ENCODE data around the gene ITIH6. TPM values are rescaled to one million over a fixed set of nuclear protein-coding genes. Genes with fewer than 3 reads are reported as not detected.

ITIH6 gene
- total RNA-seq, 1 experiment from 2014 or later = 0.04 TPM

GRCh38 chrX:54708404-54708803 lies 89.7 kb downstream of the ITIH6 start:
- Mint-ChIP-seq H3K4me1 (peaks cover 3% of the 10 kb centered on the region), H3K9me3 (no peaks in the 10 kb centered on the region), H3K27me3 (ENCODE audit: low read depth) (peaks cover 2% of the 10 kb centered on the region; the same call in 1 of the 2 replicates), H3K4me3 (no peak overlapping the region), H3K36me3 (no peaks in the 10 kb centered on the region), H3K27ac (no peak overlapping the region)
- DNase-seq (ENCODE audit: low spot score) = no peak
- CTCF ChIA-PET = no interaction called here
- TF ChIP-seq GABPB1 (CRISPR knock-in tag; IDR thresholded peaks at IDR 0.05) = no peak
- no peak for TF ChIP-seq TP53 (CRISPR knock-in tag; IDR thresholded peaks at IDR 0.05)
- TF ChIP-seq TEAD4 (CRISPR knock-in tag; IDR thresholded peaks at IDR 0.05) = no peak
- no peak for TF ChIP-seq ZNF423 (CRISPR knock-in tag; IDR thresholded peaks at IDR 0.05)
- no peak for TF ChIP-seq NFE2L1 (CRISPR knock-in tag; IDR thresholded peaks at IDR 0.05)
- TF ChIP-seq USF1 (CRISPR knock-in tag; IDR thresholded peaks at IDR 0.05) = no peak
- no peak for TF ChIP-seq PRDM15 (CRISPR knock-in tag; IDR thresholded peaks at IDR 0.05)
- TF ChIP-seq RORB (CRISPR knock-in tag; IDR thresholded peaks at IDR 0.05) = no peak
- no peak for ATAC-seq
- POLR2A ChIA-PET = no interaction called here

Other genes starting within 250 kb of the ITIH6 start
- gene MAGED2, start 9.5 kb upstream of the ITIH6 start, total RNA-seq (2021) = 136 to 140 TPM (median 138 TPM) in 3 replicates
- gene TRO, start 122.6 kb upstream of the ITIH6 start, total RNA-seq (2021) = 39.6 to 51.0 TPM (median 41.6 TPM) in 3 replicates
- gene PFKFB1, start 195.9 kb upstream of the ITIH6 start, total RNA-seq (2021) = 0.42 to 1.1 TPM (median 0.60 TPM) in 3 replicates
- 18.7 to 19.9 TPM (median 19.3 TPM) in 3 replicates for gene APEX2, start 202.1 kb upstream of the ITIH6 start, total RNA-seq (2021)
- gene ALAS2, start 232.7 kb upstream of the ITIH6 start, total RNA-seq (2021) = 0.30 to 0.35 TPM in 2 of 3 replicates, not detected in the other